Esophagus muscularis mucosa (tissue), 4 donors: ENCODE data around the gene S100B. TPM values are rescaled to one million over a fixed set of nuclear protein-coding genes. Genes with fewer than 3 reads are reported as not detected.

Source experiments
- DNase-seq: peaks from one replicate; pipeline ENCODE4 v3.0.0-alpha.2; 2017; ENCODE audit errors: extremely low spot score
- H3K27ac ChIP-seq, 4 donors: fragments of 200-600 bp; sonication (generic); replicated peaks in 1 of 4; 1 replicate in 3 of 4; 2 replicates in 1 of 4; pipeline ENCODE4 v1.5.1; 2016 to 2019; ENCODE audit warnings: mild to moderate bottlenecking in 1 of 4
- H3K27me3 ChIP-seq, 4 donors: fragments of 200-600 bp; sonication (generic); one replicate each; pipeline versions ENCODE4 v1.5.1 to v1.6.0; 2016 to 2019
- H3K36me3 ChIP-seq, 4 donors: fragments of 200-600 bp; sonication (generic); one replicate each; pipeline ENCODE4 v1.5.1; 2016 to 2019
- H3K4me1 ChIP-seq, 4 donors: fragments of 200-600 bp; sonication (generic); one replicate each; pipeline ENCODE4 v1.5.1; 2016 to 2019
- H3K4me3 ChIP-seq, 4 donors: fragments of 200-600 bp; sonication (generic); 1 replicate in 2 of 4; 2 replicates in 2 of 4; pipeline ENCODE4 v1.5.1; 2016 to 2019; ENCODE audit warnings: mild to moderate bottlenecking in 4 of 4, moderate library complexity in 1 of 4
- H3K9me3 ChIP-seq, 4 donors: fragments of 200-600 bp; sonication (generic); 1 replicate in 3 of 4; 2 replicates in 1 of 4; pipeline ENCODE4 v1.5.1; 2016 to 2019
- EP300 ChIP-seq: sonication (generic); formaldehyde crosslinking; IDR thresholded peaks from one replicate; pipeline ENCODE4 v1.6.1; 2017; ENCODE audit warnings: antibody characterized with exemption
- POLR2A ChIP-seq: fragments of 450-650 bp; IDR thresholded peaks from one replicate; pipeline ENCODE4 v1.6.1; 2017; ENCODE audit warnings: antibody characterized with exemption, moderate library complexity, mild to moderate bottlenecking, low read depth
- POLR2AphosphoS5 ChIP-seq, 2 donors: sonication (generic); formaldehyde crosslinking; IDR thresholded peaks; one replicate each; pipeline ENCODE4 v1.6.1; 2017; ENCODE audit warnings: antibody characterized with exemption in 2 of 2
- WGBS: methylation state at CpG from one replicate; pipeline ENCODE4 v1.1.5; 2018; 5-methylcytosine and 5-hydroxymethylcytosine counted together
- intact Hi-C: fragments of 100-400 bp; cut with DNase I; formaldehyde crosslinking; loops from one replicate; pipeline ENCODE4 v1.15.1; 2023
- total RNA-seq, 4 donors: library from RNA; depleted of rRNA; stranded (reverse); fragments of >200 nt; gene quantifications; one replicate each; pipeline versions ENCODE4 v1.1.0 to v1.2.1, GENCODE V29; 2016
- TF ChIP-seq, protein P1 (sequence below), 3 experiments: fragments of 200-600 bp in 2 of 3; fragments of 450-650 bp in 1 of 3; sonication (generic) in 2 of 3; IDR thresholded peaks; one replicate each; pipeline ENCODE4 v1.5.1; 2017 to 2019; ENCODE audit warnings: antibody characterized with exemption in 3 of 3, mild to moderate bottlenecking in 2 of 3, moderate library complexity in 1 of 3

S100B gene
- total RNA-seq, 4 donors from 2014 or later = 16.0 to 38.2 (median 30.7) TPM

DNA sequence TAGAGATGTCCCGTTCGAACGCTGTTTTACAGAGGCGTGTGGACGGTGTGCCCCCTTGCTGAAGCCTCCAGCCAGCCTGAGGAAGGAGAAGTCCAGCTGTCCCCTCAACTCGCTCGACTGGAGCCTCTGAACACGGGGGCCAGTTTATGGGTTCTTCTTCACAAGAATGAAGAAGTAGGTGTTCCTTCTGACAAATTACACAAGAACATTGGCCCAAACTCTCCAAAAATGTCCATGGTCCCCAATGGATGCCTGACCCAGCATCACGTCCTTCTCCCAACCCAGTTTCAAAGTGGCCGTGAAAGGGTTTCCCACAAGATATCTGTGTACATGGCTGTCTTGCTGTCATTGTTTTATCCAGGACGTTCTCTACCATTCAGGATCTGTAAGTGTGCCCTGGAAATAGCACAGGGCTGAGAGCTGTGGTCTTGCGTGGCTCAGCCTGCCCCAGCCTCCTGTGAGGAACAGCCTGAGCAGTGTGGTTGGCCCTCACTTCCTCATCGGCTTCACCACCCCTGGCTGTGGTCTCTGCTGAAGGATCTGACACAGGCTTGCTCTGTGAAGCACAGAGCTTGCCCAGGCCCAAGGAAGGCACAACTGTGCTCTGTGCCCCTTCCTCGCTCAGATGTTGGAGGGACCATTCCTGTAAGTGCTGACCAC is 1.0 kb upstream of the S100B start:
- Histone ChIP-seq H3K27ac (peak overlapping the region; percentile 0 to 65 (median 55)), H3K4me3 (no peak overlapping the region), H3K9me3 (peaks cover 0 to 10% (median 0%) of the 10 kb centered on the region in 4 donors), H3K4me1 (peaks cover 0 to 17% (median 5%) of the 10 kb centered on the region in 4 donors), H3K36me3 (no peaks in the 10 kb centered on the region), H3K27me3 (peaks cover 0 to 6% (median 0%) of the 10 kb centered on the region in 4 donors)
- WGBS = 72% methylated on average over 11 of the region's 14 CpGs
- TF ChIP-seq POLR2AphosphoS5 (IDR thresholded peaks at IDR 0.05) = no peak
- TF ChIP-seq EP300 = no peak
- TF ChIP-seq, protein P1, sequence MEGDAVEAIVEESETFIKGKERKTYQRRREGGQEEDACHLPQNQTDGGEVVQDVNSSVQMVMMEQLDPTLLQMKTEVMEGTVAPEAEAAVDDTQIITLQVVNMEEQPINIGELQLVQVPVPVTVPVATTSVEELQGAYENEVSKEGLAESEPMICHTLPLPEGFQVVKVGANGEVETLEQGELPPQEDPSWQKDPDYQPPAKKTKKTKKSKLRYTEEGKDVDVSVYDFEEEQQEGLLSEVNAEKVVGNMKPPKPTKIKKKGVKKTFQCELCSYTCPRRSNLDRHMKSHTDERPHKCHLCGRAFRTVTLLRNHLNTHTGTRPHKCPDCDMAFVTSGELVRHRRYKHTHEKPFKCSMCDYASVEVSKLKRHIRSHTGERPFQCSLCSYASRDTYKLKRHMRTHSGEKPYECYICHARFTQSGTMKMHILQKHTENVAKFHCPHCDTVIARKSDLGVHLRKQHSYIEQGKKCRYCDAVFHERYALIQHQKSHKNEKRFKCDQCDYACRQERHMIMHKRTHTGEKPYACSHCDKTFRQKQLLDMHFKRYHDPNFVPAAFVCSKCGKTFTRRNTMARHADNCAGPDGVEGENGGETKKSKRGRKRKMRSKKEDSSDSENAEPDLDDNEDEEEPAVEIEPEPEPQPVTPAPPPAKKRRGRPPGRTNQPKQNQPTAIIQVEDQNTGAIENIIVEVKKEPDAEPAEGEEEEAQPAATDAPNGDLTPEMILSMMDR (IDR thresholded peaks at IDR 0.05) = no peak
- no peak for TF ChIP-seq POLR2A
- no peak for DNase-seq
- intact Hi-C loops = no loop called here

DNA sequence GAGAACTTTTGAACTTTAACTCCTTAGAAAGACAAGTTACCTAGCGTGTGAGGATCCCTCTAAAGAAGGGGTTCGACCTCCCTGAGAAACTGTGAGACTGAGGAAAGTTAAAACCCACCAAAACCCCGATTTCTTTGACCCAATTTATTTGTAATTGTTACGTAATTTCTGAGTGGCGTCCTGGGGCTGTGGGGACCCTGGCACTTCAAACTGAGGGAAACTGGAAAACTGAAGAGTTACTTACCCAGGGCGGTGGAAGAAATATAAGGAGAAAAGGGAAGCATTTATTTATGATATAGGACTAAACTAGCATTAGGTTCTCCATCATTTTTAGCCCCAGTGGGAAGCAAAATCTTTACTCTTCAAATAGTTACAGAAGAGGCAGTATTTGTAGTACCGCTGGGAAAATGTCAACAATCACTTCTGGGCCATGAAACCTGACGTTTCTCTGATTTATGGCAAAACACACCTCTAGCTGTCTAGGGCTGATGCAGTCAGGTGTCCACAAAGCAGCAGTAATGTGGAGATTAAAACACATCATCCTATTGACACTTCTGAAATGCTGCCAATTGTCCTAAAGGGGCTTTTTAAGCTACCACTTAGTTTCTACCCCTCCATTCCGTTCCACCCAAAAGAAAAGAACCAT is 430 bp downstream of the S100B start:
- 81% methylated on average over 9 of the region's 9 CpGs for WGBS
- intact Hi-C loops = no loop called here
- Histone ChIP-seq H3K9me3 (no peaks in the 10 kb centered on the region), H3K4me1 (peaks cover 5 to 28% (median 14%) of the 10 kb centered on the region in 4 donors), H3K36me3 (no peaks in the 10 kb centered on the region), H3K4me3 (peak overlapping the region; percentile 32 to 40 (median 34)), H3K27ac (peak overlapping the region in 3 of 4 donors; percentile 5 to 57 (median 55)), H3K27me3 (no peaks in the 10 kb centered on the region)
- no peak for TF ChIP-seq EP300
- TF ChIP-seq, protein P1 (IDR thresholded peaks at IDR 0.05) = no peak
- TF ChIP-seq POLR2AphosphoS5 (IDR thresholded peaks at IDR 0.05) = no peak
- no peak for TF ChIP-seq POLR2A
- no peak for DNase-seq

DNA sequence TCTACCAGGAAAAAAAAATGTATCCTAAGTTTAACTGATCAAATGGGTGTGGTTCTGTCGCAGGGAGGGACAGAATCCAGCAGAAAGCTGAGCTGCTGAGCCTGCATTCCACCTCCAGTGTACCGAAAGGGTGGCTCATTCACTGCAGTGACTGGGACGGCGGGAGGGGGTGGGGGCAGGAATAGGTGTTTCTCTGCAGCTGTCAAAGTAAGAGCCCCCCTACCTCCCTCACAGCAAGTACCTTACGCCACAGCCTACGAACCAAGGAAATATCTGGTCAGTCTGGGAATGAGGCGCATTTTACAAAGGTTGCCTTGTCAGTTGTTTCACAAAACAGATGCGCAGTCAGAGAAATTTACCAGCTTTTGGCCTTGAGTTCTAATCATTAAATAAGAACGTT is 1.7 kb downstream of the S100B start:
- Histone ChIP-seq H3K36me3 (no peaks in the 10 kb centered on the region), H3K4me1 (peaks cover 17 to 40% (median 26%) of the 10 kb centered on the region in 4 donors), H3K9me3 (no peaks in the 10 kb centered on the region), H3K27me3 (no peaks in the 10 kb centered on the region), H3K4me3 (peak overlapping the region in 3 of 4 donors; percentile 20 to 35 (median 32)), H3K27ac (no peak overlapping the region)
- intact Hi-C loops = no loop called here
- DNase-seq = no peak
- no peak for TF ChIP-seq POLR2A
- TF ChIP-seq EP300 = no peak
- TF ChIP-seq POLR2AphosphoS5 (IDR thresholded peaks at IDR 0.05) = no peak
- TF ChIP-seq, protein P1 (IDR thresholded peaks at IDR 0.05) = no peak
- WGBS = 48% methylated on average over 7 of the region's 9 CpGs

DNA sequence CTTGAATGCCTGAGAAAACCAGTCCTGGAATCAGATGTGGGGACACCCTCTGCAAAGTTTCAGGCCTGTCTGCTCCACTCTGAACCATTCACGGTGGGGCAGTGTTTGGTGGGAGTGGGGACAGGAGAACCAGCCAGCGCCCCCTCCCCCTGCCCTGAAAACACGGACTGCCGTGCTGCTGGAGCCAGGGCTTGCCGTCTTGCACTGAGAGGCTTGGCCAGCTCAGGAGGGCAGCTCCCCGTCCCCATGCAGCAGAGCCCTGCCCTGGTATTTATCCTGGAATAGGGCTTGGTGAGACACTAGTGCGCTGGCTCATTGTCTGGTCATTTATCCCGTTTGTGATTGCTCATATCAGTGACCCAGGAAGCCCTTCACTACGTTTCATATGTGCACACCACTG is 3.9 kb downstream of the S100B start:
- TF ChIP-seq, protein P1 (IDR thresholded peaks at IDR 0.05) = no peak
- TF ChIP-seq POLR2A (no peak), POLR2AphosphoS5 (IDR thresholded peaks at IDR 0.05) (no peak), EP300 (no peak)
- intact Hi-C loops = no loop called here

More for the DNA sequence above, 3.9 kb downstream of the S100B start:
- no peak for DNase-seq
- Histone ChIP-seq H3K9me3 (no peaks in the 10 kb centered on the region), H3K4me3 (no peak overlapping the region), H3K27me3 (no peaks in the 10 kb centered on the region), H3K27ac (no peak overlapping the region), H3K36me3 (no peaks in the 10 kb centered on the region), H3K4me1 (peaks cover 17 to 36% (median 25%) of the 10 kb centered on the region in 4 donors)
- WGBS = 90% methylated on average over 6 of the region's 9 CpGs
